NCI-H2107 treated with DMSO at 0.1 percent for 48 hours (cell line): ENCODE results near the gene FNDC1.
"Not testable (repeated sequence)": the region's sequence is repeated elsewhere in the genome, so short reads cannot be mapped to it uniquely, and the experiment has no call there.

Experiments
- DNase-seq: peaks from one replicate; lab custom pipeline; 2025; ENCODE audit not compliant: unreplicated experiment; lab: John Stamatoyannopoulos, UW

FNDC1 gene

DNA sequence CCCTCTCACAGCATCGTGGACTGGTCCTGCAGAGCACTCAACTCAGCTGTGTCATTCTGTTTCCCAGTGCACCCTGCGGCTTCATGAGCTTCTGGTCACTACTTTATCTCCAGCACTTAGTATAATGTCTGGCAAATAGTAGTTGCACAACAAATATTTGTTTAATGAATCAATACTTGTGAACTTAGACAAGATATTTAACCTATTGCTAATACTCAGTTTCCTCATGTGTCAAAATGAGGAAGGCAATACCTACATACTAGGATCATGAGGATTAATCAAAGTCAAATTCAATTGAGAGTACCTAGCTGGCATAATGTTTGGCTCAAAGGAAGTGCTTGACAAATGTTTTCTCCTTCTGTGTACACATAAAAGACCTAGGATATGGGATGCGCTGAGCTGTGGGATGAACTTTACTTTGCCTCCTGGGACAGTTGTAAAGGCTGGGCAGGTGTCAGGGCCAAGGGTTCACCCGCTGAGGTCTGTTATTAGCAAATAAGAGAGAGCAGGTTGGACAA is 86.3 kb downstream of the FNDC1 start:
- no peak for DNase-seq

GRCh38 chr6:159256128-159256527 is 86.9 kb downstream of the FNDC1 start:
- DNase-seq = no peak

DNA sequence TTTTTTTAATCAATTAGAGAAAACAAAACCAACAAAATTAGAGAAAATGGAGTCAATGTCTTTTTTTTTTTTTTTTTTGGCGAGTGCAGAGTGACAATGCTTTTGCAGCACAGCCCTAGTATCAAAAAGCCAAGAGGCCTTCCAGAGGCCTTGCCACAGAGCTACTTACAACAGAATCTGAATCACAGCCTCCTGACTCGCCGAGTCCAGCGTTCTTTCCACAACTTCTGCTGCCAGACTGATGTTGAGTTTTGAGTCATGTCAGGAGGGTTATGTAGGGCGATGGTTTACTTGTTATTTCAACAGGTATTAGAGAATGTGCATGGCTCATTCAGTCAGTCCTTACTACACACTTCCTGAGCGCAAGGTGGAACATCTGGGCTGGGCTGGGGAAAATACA is 88.6 kb downstream of the FNDC1 start:
- no peak for DNase-seq

DNA sequence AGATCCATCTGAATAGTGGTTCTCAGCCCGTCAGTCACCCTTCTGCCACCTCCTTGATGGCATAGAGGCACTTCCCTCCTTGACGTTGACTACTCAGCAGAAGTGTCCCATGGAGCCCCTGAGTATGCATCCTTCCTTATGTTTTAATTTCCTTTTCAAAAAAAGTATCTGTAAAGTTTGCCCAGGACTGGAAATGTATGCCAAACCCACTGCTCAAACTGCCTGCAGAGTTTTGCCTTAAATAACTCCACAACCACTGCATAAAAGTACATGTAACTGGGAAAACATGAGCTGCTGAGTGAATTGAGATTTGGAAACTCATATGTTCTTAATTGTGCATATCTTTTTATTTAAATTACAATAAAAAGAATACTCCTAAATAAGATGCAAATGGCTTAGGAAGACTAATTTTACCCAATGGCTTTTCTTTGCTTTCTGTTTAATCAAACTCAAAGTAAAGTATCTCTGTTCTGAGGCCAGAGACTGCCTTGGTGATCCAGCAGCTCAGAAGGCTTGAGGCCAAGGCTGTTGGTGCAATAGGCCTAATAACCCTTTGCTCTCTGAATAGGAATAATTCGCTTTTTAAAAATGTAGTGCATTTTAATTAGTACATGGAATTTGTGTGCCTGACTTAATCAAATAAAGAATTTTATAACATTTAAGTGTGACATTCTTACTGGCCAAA is 90.4 kb downstream of the FNDC1 start:
- DNase-seq = no peak

GRCh38 chr6:159260208-159260607 is 91.0 kb downstream of the FNDC1 start:
- no peak for DNase-seq

- DNase-seq = no peak
These were observed 92.8 kb downstream of the FNDC1 start for GRCh38 chr6:159261995-159262394.

DNA sequence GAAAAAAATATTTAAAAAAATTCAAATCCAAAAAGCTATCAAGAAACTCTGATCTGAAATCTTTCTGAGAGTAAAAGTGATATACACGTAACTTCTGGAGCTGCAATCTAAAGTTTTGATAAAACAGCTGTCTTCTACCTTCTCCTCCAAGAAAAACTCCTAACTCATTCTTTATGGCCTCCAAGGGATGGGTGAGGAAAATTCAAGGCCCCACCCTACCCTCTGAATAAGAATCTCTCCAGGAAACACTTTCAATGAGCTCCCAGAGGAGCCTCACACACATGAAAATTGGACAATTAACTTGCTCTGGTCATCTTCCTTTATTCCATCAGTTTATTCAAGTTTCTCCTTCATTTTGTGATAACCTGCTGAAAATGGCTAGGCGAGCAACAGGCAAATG is 93.4 kb downstream of the FNDC1 start:
- DNase-seq = no peak

GRCh38 chr6:159267165-159267564 is 98.0 kb downstream of the FNDC1 start:
- no peak for DNase-seq

DNA sequence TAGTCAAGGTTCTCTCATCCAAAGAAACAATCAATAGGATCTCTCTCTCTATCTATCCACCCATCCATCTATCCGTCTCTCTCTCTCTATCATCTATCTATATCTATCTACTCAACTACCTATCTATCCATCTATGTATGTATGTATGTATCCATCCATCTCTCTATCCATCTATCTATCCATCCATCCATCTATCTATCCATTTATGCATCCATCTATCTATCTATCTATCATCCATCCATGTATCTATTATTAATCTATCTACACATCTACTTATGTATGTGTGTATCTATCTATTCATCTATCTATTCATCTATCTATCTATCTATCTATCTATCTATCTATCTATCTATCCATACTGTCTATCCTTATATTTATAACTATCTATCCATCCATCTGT is 99.3 kb downstream of the FNDC1 start:
- DNase-seq = no peak

DNA sequence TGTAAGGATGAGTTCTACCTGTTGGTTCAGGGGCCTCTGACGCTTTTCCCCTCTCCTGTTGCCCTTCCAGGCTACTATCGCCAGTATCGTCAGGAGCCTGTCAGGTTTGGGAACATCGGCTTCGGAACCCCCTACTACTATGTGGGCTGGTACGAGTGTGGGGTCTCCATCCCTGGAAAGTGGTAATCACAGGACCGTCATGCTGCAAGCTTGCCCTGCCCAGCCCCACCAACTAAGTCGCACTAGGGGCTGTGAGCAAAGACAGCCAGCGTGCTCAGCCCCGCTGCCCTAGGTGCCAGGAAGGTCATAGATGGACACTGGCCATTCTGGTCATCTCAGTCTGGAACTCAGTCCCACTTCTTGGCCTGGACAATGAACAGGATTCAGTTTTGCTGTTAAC is 102.1 kb downstream of the FNDC1 start:
- no peak for DNase-seq

GRCh38 chr6:159278626-159279025 is 109.4 kb downstream of the FNDC1 start:
- no peak for DNase-seq

- no peak for DNase-seq
These were observed 110.6 kb downstream of the FNDC1 start for GRCh38 chr6:159279790-159280277.

GRCh38 chr6:159282421-159282820 is 113.2 kb downstream of the FNDC1 start:
- no peak for DNase-seq

DNA sequence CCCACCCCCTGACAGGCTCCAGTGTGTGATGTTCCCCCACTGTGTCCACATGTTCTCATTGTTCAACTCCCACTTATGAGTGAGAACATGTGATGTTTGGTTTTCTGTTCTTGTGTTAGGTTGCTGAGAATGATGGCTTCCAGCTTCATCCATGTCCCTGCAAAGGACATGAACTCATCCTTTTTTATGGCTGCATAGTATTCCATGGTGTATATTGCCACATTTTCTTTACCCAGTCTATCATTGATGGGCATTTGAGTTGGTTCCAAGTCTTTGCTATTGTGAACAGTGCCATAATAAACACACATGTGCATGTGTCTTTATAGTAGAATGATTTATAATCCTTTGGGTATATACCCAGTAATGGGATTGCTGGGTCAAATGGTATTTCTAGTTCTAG is 115.5 kb downstream of the FNDC1 start:
- not testable (repeated sequence) for DNase-seq

DNA sequence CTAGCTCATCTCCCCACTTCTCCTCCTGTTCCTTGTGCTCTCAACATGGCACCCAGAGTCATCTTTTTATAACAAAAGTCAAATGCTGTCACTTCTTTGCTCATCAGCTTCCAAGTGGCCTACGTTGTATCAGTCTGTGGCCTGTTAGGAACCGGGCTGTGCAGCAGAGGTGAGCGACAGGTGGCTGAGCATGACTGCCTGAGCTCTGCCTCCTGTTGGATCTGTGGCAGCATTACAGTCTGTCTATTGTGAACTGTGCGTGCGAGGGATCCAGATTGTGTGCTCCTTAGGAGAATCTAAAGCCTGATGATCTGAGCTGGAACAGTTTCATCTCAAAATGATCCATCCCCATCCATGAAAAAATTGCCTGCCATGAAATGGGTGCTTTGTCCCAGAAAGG is 129.6 kb downstream of the FNDC1 start:
- no peak for DNase-seq

DNA sequence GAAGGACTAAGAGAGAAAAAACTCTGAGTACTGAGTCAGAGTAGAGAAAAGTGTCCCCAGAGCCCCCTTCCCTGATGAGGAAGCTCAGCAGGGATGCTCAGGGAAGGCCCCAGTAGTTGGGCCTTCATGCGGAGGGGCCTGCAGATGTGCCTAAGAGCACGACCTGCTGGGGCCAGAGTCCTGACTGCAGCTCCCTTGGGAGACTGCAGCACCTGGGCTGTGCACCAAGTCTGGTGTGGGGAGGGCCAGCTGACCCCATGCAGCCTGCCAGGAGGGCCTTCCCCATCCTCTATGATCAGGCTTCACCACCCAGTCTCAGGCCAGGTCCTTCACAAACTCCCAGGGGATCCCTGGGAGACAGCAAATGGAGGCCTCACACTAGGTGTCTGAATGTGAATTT is 130.4 kb downstream of the FNDC1 start:
- DNase-seq = no peak

DNA sequence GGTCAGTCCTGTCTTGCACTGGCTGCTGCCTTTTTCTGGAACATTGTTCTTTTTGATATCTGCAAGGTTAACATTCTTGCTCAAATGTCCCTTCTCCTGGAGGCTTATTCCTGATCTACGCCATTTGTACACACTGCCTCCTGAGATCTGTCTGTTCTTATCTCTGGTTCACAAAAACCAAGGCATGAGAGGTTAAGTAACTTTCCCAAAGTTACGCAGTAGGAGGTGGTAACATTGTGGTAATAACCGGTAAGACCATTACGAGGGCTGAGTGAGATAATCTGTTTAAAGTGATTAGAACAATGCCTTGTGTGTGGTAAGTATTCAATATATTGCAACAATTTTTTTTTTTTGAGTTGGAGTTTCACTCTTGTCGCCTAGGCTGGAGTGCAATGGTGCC is 132.1 kb downstream of the FNDC1 start:
- DNase-seq = no peak

- no peak for DNase-seq
These were observed 132.8 kb downstream of the FNDC1 start for GRCh38 chr6:159301810-159302593.

DNA sequence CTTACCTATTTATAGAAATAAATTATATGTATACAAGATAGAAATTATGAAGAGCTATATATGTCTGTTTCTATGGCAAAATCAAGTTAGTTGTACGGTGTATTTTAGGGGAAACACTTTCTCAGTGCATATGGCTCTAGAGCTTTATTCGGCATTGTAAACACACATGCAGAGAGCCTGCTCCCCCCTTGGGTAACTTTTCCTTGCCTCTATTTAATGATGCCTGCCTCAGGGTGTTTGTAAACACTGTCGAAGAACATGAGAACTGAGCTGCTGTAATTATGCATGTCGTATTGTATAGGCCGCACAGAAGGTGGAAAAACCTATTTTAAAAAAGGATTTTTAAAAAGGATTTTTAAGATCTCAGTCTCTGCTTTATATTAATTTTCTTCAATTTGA is 133.4 kb downstream of the FNDC1 start:
- DNase-seq = no peak

GRCh38 chr6:159303159-159303558 is 134.0 kb downstream of the FNDC1 start:
- DNase-seq = no peak

GRCh38 chr6:159303784-159304183 is 134.6 kb downstream of the FNDC1 start:
- DNase-seq = no peak

DNA sequence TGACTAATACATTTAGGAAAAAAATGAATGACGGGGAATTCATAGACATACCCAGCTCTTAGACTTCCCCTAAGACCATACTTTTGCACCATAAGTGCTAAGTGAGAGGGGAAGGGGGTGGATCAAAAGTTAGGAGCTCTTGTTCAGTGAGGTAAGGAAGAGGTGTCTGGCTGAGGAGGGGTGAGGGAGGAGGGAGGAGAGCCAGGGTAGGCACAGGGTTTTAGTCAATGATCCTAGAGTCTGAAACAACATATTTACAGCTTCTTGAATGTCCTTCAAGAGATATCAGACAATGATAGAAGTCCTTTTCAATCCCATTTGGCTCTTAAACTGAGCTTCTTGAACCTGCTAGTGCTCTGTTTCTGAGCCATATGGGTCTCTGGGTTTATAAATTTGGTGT is 135.4 kb downstream of the FNDC1 start:
- no peak for DNase-seq
